ENCODE data around the gene PREX1.

Gene PREX1

GRCh38 chr20:48789185-48789668 lies 38.6 kb downstream of the PREX1 start:
- Mint-ChIP-seq H3K4me3 (no peak overlapping the region), H3K27me3 (ENCODE audit: low read depth) (peaks cover 22% of the 10 kb centered on the region), H3K9me3 (no peaks in the 10 kb centered on the region), H3K36me3 (ENCODE audit: low read depth) (no peaks in the 10 kb centered on the region), H3K27ac (peak overlapping the region; percentile 3 to 75 (median 34)), H3K4me1 (peaks cover 54% of the 10 kb centered on the region)
- no peak for TF ChIP-seq CTCF (IDR thresholded peaks at IDR 0.05; ENCODE audit: unreplicated experiment in 3 of 3)

GRCh38 chr20:48788486-48789072 lies 39.2 kb downstream of the PREX1 start:
- Mint-ChIP-seq H3K9me3 (no peaks in the 10 kb centered on the region), H3K4me3 (no peak overlapping the region), H3K36me3 (ENCODE audit: low read depth) (no peaks in the 10 kb centered on the region), H3K27ac (peak overlapping the region in 2 of 3 experiments; percentile 11 to 73), H3K4me1 (peaks cover 49% of the 10 kb centered on the region), H3K27me3 (ENCODE audit: low read depth) (peaks cover 22% of the 10 kb centered on the region)
- TF ChIP-seq CTCF (IDR thresholded peaks at IDR 0.05; ENCODE audit: unreplicated experiment in 3 of 3): no peak

GRCh38 chr20:48787861-48788375 lies 39.9 kb downstream of the PREX1 start:
- Mint-ChIP-seq H3K36me3 (ENCODE audit: low read depth) (no peaks in the 10 kb centered on the region), H3K27ac (peak overlapping the region; percentile 67 to 82 (median 73))
- no peak for TF ChIP-seq CTCF (IDR thresholded peaks at IDR 0.05; ENCODE audit: unreplicated experiment in 3 of 3)

GRCh38 chr20:48786951-48787705 lies 40.7 kb downstream of the PREX1 start:
- H3K36me3 Mint-ChIP-seq (ENCODE audit: low read depth): no peaks in the 10 kb centered on the region
- H3K4me1 Mint-ChIP-seq: peaks cover 49% of the 10 kb centered on the region
- H3K27me3 Mint-ChIP-seq (ENCODE audit: low read depth): peaks cover 18% of the 10 kb centered on the region
- H3K27ac Mint-ChIP-seq: peak overlapping the region; percentile 67 to 82 (median 73)
- H3K4me3 Mint-ChIP-seq: peak overlapping the region in 1 of 3 experiments; percentile 21
- TF ChIP-seq CTCF (IDR thresholded peaks at IDR 0.05; ENCODE audit: unreplicated experiment in 3 of 3): no peak
- no peaks in the 10 kb centered on the region for H3K9me3 Mint-ChIP-seq

More at GRCh38 chr20:48787861-48788375, 39.9 kb downstream of the PREX1 start:
- peaks cover 22% of the 10 kb centered on the region for H3K27me3 Mint-ChIP-seq (ENCODE audit: low read depth)
- H3K4me1 Mint-ChIP-seq: peaks cover 49% of the 10 kb centered on the region
- H3K9me3 Mint-ChIP-seq: no peaks in the 10 kb centered on the region
- no peak overlapping the region for H3K4me3 Mint-ChIP-seq

- H3K27me3 Mint-ChIP-seq (ENCODE audit: low read depth): peaks cover 14% of the 10 kb centered on the region
- no peak for TF ChIP-seq CTCF (IDR thresholded peaks at IDR 0.05; ENCODE audit: unreplicated experiment in 3 of 3)
- H3K9me3 Mint-ChIP-seq: peaks cover 1% of the 10 kb centered on the region
- H3K36me3 Mint-ChIP-seq (ENCODE audit: low read depth): peaks cover 2% of the 10 kb centered on the region
- no peak overlapping the region for H3K4me3 Mint-ChIP-seq
- H3K27ac Mint-ChIP-seq: no peak overlapping the region
- H3K4me1 Mint-ChIP-seq: peaks cover 38% of the 10 kb centered on the region
Observed at GRCh38 chr20:48785801-48786200, 42.0 kb downstream of the PREX1 start.
